ENCODE data around the gene MAP2.

DNA sequence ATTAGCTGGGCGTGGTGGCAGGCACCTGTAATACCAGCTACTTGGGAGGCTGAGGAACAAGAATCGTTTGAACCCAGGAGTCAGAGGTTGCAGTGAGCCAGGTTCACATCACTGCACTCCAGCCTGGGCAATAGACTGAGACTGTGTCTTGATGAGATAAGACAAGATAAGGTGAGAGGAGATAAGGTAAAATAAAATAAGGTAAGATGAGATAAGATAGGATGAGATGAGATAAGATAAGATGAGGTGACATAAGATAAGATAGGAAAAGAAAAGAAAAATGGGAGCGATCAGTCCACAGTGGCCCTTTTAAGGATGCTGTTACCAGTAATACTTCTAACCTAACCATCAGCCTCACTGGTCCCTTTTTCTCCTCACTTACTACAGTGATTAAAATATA, 213.4 kb downstream of the MAP2 start:
- TF ChIP-seq EP300 (IDR thresholded peaks at IDR 0.05) (no peak), POLR2A (IDR thresholded peaks at IDR 0.05) (no peak)
